ENCODE data around the gene KLHL30.

Gene KLHL30

DNA sequence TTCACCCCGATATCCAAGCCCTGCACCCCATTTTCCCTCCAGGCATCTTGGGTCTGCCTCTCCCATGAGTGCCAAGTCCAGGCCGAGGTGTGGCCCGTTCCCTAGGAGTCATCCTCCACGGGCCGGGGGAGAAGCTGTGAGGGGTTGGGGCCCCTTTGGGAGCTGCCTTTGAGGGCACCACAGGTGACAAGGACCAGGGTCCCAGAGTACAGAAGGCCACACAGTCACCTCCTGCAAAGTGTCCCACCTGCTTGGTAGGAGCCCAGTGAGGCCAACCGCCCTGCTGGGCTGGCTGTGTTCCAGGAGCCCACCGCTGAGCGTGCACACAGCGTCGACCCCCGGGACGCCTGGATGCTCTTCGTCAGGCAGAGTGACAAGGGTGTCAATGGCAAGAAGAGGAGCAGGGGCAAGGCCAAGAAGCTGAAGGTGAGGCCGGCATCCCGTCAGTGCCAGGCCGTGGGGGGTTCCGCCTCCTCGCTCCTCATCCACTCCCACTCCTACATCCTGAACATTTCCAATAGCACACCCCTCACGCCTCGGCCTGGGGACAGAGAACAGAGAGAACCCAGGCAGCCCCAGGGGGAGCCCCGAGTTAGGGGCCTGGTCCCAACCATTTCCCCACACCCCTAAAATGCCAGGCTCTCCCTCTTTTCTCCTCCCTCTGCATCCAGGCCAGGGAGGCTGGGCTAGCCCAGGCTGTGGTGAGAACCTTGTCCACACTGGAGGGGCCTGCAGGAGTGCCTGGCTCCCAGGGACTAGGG is 23.0 kb downstream of the KLHL30 start:
- H3K4me1 ChIP-seq (ENCODE audit: control insufficient read depth, insufficient read depth, low read length, unreplicated experiment): peaks cover 5% of the 10 kb centered on the region
- no peak overlapping the region for H3K4me3 ChIP-seq (ENCODE audit: low read depth, low read length)
- no peaks in the 10 kb centered on the region for H3K79me2 ChIP-seq (ENCODE audit: control insufficient read depth, insufficient read depth, low read length, unreplicated experiment)
- peaks cover 14% of the 10 kb centered on the region; the same call in 1 of the 2 replicates for H3K27me3 ChIP-seq (ENCODE audit: insufficient read depth, low read length)
- no peak overlapping the region for H3K27ac ChIP-seq (ENCODE audit: low read depth, low read length)
- H3K36me3 ChIP-seq (ENCODE audit: insufficient read depth, low read length): no peaks in the 10 kb centered on the region
- no peak overlapping the region for H2AFZ ChIP-seq (ENCODE audit: low read length, unreplicated experiment)

DNA sequence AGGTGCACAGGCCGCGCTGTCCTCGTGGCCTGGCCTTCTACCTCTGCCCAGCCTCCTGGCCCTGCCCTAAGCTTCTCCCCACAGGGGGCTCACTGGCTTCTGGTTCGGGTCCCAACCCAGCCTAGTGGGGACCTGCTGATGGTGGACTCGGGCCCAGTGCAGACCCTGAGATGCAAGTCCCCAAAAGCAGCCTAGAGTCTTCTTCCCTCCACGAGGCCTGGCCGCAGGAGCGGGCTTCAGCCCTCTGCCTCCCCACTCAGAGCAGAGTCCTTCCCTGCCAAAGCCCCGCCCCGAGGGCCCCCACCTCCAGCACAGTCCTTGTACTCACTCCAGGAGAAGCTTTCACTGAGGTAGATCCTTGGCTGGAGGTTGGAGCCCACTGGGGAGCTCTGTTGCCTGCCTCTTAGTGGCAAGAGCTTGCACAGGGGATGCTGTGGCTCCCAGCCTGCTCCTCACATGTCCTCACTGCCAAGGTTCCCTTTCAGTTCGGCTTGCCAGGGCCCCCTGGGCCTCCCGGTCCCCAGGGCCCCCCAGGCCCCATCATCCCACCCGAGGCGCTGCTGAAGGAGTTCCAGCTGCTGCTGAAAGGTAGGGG is 23.9 kb downstream of the KLHL30 start:
- Histone ChIP-seq H3K36me3 (ENCODE audit: insufficient read depth, low read length) (no peaks in the 10 kb centered on the region), H3K4me3 (ENCODE audit: low read depth, low read length) (no peak overlapping the region), H2AFZ (ENCODE audit: low read length, unreplicated experiment) (no peak overlapping the region), H3K79me2 (ENCODE audit: control insufficient read depth, insufficient read depth, low read length, unreplicated experiment) (no peaks in the 10 kb centered on the region), H3K27ac (ENCODE audit: low read depth, low read length) (no peak overlapping the region), H3K27me3 (ENCODE audit: insufficient read depth, low read length) (peaks cover 14% of the 10 kb centered on the region; the same call in 1 of the 2 replicates), H3K4me1 (ENCODE audit: control insufficient read depth, insufficient read depth, low read length, unreplicated experiment) (peaks cover 10% of the 10 kb centered on the region)

DNA sequence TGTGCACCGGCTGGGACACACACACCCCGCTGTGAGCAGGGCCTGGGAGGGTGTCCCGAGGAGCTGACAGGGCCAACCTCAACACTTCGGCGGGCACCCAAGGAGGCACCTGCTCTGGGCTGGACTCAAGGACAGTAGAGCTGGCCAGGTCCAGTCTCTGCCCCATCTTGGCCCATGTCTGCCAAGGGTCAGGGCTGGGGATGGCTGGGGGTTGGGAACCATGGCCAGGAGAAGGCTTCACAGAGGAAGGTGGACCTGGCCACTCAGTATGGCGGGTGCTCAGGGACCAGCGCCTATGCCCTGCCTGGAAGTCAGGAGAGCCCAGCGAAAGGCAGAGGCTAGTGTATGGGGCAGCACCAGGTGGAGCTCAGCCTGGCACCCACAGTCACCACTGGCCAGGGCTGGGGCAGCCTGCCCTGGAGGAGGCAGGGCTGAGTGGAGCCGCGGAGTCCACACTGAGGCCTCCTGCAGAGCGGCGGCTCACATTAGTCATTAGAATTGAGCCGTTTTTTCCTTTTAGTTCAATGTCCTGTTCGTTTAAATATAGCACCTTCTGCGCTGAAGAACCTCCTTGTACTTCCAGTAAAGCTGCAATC is 24.5 kb downstream of the KLHL30 start:
- H3K36me3 ChIP-seq (ENCODE audit: insufficient read depth, low read length): no peaks in the 10 kb centered on the region
- H3K79me2 ChIP-seq (ENCODE audit: control insufficient read depth, insufficient read depth, low read length, unreplicated experiment): no peaks in the 10 kb centered on the region
- H3K27me3 ChIP-seq (ENCODE audit: insufficient read depth, low read length): peaks cover 14% of the 10 kb centered on the region; the same call in 1 of the 2 replicates
- H3K27ac ChIP-seq (ENCODE audit: low read depth, low read length): no peak overlapping the region
- H2AFZ ChIP-seq (ENCODE audit: low read length, unreplicated experiment): no peak overlapping the region
- H3K4me1 ChIP-seq (ENCODE audit: control insufficient read depth, insufficient read depth, low read length, unreplicated experiment): peaks cover 16% of the 10 kb centered on the region
- no peak overlapping the region for H3K4me3 ChIP-seq (ENCODE audit: low read depth, low read length)

DNA sequence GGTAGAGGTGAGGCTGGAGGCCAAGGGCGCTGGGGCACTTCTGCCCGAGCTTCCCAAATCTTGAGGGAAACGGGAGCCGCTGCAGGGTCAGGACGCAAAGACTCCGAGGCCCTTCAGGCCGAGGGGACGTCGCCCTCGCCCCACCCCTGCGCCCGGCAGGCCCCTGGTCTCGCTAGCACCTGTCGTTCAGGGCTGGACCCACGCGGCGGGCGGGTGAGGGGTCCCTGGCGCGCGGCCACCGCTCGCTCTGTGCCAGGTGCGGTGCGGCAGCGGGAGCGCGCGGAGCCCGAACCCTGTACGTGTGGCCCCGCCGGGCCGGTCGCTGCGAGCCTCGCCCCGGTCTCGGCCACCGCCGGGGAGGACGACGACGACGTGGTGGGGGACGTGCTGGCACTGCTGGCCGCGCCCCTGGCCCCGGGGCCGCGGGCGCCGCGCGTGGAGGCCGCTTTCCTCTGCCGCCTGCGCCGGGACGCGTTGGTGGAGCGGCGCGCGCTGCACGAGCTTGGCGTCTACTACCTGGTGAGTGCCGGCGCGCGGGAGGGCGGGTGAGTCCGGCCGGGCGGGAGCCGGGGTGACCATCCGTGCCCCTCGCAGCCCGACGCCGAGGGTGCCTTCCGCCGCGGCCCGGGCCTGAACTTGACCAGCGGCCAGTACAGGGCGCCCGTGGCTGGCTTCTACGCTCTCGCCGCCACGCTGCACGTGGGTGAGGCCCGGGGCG is 25.2 kb downstream of the KLHL30 start:
- H3K4me3 ChIP-seq (ENCODE audit: low read depth, low read length): peak overlapping the region; percentile 56; the same call in 1 of the 2 replicates

DNA sequence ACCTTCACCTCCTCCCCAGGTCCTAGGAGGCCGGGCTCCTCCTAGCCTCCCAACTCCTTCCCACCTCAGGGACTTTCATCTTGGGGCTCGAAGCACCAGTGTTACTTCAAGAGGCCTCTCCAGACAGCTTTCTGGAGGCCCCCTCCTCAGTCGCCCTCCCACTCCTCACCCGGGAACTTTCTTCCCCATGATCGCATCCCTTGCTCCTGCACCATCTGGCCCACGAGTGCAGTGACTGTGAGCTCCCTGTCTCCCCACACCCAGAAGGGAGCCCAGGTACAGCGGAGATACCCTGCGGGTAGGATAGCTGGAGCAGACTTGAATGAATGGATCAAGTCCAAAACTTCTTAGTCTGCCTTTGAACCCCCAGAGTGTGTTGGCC is 26.4 kb downstream of the KLHL30 start:
- no peaks in the 10 kb centered on the region for H3K79me2 ChIP-seq (ENCODE audit: control insufficient read depth, insufficient read depth, low read length, unreplicated experiment)
- no peak overlapping the region for H3K4me3 ChIP-seq (ENCODE audit: low read depth, low read length)
- H3K27me3 ChIP-seq (ENCODE audit: insufficient read depth, low read length): peaks cover 14% of the 10 kb centered on the region; the same call in 1 of the 2 replicates
- H3K36me3 ChIP-seq (ENCODE audit: insufficient read depth, low read length): no peaks in the 10 kb centered on the region
- H3K4me1 ChIP-seq (ENCODE audit: control insufficient read depth, insufficient read depth, low read length, unreplicated experiment): peaks cover 30% of the 10 kb centered on the region
- H3K27ac ChIP-seq (ENCODE audit: low read depth, low read length): no peak overlapping the region
- no peak overlapping the region for H2AFZ ChIP-seq (ENCODE audit: low read length, unreplicated experiment)

More for the DNA sequence above, 25.2 kb downstream of the KLHL30 start:
- Histone ChIP-seq H3K27me3 (ENCODE audit: insufficient read depth, low read length) (peaks cover 14% of the 10 kb centered on the region; the same call in 1 of the 2 replicates), H3K4me1 (ENCODE audit: control insufficient read depth, insufficient read depth, low read length, unreplicated experiment) (peaks cover 23% of the 10 kb centered on the region), H2AFZ (ENCODE audit: low read length, unreplicated experiment) (no peak overlapping the region), H3K27ac (ENCODE audit: low read depth, low read length) (no peak overlapping the region), H3K36me3 (ENCODE audit: insufficient read depth, low read length) (no peaks in the 10 kb centered on the region), H3K79me2 (ENCODE audit: control insufficient read depth, insufficient read depth, low read length, unreplicated experiment) (no peaks in the 10 kb centered on the region)

DNA sequence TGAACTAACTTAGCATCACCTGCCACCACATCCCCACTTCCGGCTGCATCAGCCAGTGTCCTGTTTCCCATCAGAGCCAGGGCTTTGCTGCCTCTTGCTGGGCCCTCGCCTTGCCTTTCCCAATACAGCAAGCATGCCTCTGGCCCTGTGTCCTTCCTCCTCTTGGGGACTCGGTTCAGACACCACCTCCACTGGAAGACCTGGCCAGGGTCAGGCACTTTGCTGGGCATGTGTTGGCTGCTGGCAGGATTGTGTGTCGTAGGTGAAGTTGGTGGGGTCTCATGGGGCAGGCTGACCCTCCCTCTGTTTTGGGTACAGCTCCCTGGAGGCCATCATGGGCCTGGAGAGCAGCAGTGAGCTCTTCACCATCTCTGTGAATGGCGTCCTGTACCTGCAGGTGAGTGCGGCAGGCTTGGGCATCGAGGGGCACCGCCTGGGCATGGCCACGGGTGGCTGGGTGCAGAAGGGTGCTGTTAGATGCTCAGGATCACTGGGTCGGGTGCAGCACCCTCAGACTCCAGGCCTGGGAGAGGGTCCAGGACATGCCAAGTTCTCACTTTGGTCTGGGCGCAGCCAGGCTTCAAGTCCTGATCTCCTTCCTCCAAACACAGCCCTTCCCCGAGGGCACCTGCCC is 26.9 kb downstream of the KLHL30 start:
- no peaks in the 10 kb centered on the region for H3K36me3 ChIP-seq (ENCODE audit: insufficient read depth, low read length)
- no peak overlapping the region for H3K4me3 ChIP-seq (ENCODE audit: low read depth, low read length)
- H3K4me1 ChIP-seq (ENCODE audit: control insufficient read depth, insufficient read depth, low read length, unreplicated experiment): peaks cover 31% of the 10 kb centered on the region
- no peak overlapping the region for H3K27ac ChIP-seq (ENCODE audit: low read depth, low read length)
- H3K27me3 ChIP-seq (ENCODE audit: insufficient read depth, low read length): peaks cover 14% of the 10 kb centered on the region; the same call in 1 of the 2 replicates
- no peaks in the 10 kb centered on the region for H3K79me2 ChIP-seq (ENCODE audit: control insufficient read depth, insufficient read depth, low read length, unreplicated experiment)
- no peak overlapping the region for H2AFZ ChIP-seq (ENCODE audit: low read length, unreplicated experiment)

DNA sequence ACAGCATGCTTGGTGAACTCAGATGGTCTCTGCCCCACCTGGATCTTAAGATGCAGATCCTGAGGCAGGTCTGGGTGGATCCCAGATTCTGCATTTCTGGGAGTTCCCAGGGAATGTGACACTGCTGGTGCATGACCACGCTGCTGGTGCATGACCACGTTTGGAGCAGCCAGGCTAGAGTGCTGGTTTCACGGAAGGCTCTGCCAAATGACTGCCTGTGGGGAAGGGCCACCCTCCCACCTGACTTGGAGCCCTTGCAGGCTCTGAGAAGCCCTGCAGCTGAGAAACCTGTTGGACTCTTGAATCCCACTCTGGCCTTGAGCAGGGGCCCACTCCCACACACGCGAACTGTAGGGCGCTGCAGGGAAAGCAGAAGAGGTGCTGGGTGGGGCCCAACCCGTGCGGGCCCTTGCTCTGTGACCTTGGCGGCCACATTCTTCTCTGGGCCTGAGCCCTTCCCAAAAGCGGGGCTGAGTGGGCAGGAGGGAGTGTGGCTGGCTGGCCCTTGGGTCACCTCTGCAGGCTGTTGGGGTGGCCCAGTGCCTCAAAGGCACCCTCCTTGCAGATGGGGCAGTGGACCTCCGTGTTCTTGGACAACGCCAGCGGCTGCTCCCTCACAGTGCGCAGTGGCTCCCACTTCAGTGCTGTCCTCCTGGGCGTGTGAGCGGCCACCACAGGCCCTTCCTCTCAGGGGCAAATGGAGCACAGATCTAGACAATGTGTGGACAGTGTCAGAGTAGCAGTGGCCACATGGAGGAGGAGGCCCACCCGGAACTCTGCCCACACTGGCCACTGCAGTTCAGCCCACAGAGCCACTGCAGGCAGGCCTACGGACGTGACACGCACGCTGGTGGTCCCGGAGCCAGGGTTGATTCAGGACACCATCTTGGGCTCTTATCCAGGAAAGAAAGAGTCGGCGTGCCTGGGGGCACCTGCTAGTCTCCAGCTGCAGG is 28.2 kb downstream of the KLHL30 start:
- Histone ChIP-seq H3K27me3 (ENCODE audit: insufficient read depth, low read length) (peaks cover 14% of the 10 kb centered on the region; the same call in 1 of the 2 replicates), H3K79me2 (ENCODE audit: control insufficient read depth, insufficient read depth, low read length, unreplicated experiment) (no peaks in the 10 kb centered on the region), H3K36me3 (ENCODE audit: insufficient read depth, low read length) (no peaks in the 10 kb centered on the region; the same call in 1 of the 2 replicates), H3K4me1 (ENCODE audit: control insufficient read depth, insufficient read depth, low read length, unreplicated experiment) (peaks cover 42% of the 10 kb centered on the region), H3K27ac (ENCODE audit: low read depth, low read length) (no peak overlapping the region; the same call in 1 of the 2 replicates), H3K4me3 (ENCODE audit: low read depth, low read length) (no peak overlapping the region), H2AFZ (ENCODE audit: low read length, unreplicated experiment) (no peak overlapping the region)

DNA sequence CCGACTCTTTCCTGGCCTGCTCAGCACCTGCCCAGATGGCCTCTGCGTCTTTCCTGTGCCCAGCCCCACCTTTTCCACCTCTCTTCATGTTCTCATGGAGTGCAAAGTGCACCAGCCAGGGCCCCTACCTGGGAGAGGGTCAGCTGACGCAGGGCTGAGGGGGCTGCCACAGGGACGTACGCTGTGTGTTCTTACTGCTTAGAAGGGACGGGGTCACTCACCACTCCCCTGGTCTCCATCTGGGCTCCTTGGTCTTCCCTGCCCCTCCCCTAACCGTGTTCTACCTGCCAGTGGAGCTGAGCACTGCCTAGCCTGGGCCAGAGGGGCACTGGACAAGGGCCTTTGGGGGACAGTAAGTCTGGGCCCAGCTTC is 28.9 kb downstream of the KLHL30 start:
- H3K36me3 ChIP-seq (ENCODE audit: insufficient read depth, low read length): no peaks in the 10 kb centered on the region; the same call in 1 of the 2 replicates
- H3K27me3 ChIP-seq (ENCODE audit: insufficient read depth, low read length): peaks cover 14% of the 10 kb centered on the region; the same call in 1 of the 2 replicates
- H3K27ac ChIP-seq (ENCODE audit: low read depth, low read length): peak overlapping the region; percentile 99
- H2AFZ ChIP-seq (ENCODE audit: low read length, unreplicated experiment): no peak overlapping the region
- no peaks in the 10 kb centered on the region for H3K79me2 ChIP-seq (ENCODE audit: control insufficient read depth, insufficient read depth, low read length, unreplicated experiment)
- H3K4me1 ChIP-seq (ENCODE audit: control insufficient read depth, insufficient read depth, low read length, unreplicated experiment): peaks cover 45% of the 10 kb centered on the region
- no peak overlapping the region for H3K4me3 ChIP-seq (ENCODE audit: low read depth, low read length)

DNA sequence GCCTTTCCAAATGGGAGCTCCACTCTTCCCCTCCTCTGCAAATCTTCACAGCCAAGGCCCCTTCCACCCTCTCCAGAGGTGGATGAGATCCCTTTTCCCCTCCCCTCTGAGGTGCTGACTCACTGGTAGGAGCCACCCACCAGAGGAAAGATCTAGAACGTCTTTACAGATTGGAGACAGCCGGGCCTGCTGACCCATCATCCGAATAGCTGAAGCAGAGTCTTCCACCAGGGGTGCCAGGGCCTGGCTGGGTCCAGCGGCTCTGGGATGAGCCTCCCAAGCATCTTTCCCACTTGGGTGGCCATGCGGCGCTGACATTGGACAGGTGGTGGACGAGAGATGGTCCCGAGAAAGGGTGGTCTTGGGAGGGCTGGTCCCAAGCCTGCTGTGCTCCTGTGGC is 29.3 kb downstream of the KLHL30 start:
- Histone ChIP-seq H3K27me3 (ENCODE audit: insufficient read depth, low read length) (peaks cover 14% of the 10 kb centered on the region; the same call in 1 of the 2 replicates), H3K4me3 (ENCODE audit: low read depth, low read length) (no peak overlapping the region), H3K4me1 (ENCODE audit: control insufficient read depth, insufficient read depth, low read length, unreplicated experiment) (peaks cover 45% of the 10 kb centered on the region), H2AFZ (ENCODE audit: low read length, unreplicated experiment) (no peak overlapping the region), H3K36me3 (ENCODE audit: insufficient read depth, low read length) (no peaks in the 10 kb centered on the region; the same call in 1 of the 2 replicates), H3K27ac (ENCODE audit: low read depth, low read length) (peak overlapping the region; percentile 99), H3K79me2 (ENCODE audit: control insufficient read depth, insufficient read depth, low read length, unreplicated experiment) (no peaks in the 10 kb centered on the region)
